ENCODE measurements around the gene SLC24A1.

Gene SLC24A1

GRCh38 chr15:65618560-65619109, 3.1 kb upstream of the SLC24A1 start:
- no peak for DNase-seq (ENCODE audit: extremely low read depth, low read depth)
- no peak overlapping the region for H3K4me3 ChIP-seq (replicated peaks; ENCODE audit: low read depth, low read length)
- TF ChIP-seq, protein P1, sequence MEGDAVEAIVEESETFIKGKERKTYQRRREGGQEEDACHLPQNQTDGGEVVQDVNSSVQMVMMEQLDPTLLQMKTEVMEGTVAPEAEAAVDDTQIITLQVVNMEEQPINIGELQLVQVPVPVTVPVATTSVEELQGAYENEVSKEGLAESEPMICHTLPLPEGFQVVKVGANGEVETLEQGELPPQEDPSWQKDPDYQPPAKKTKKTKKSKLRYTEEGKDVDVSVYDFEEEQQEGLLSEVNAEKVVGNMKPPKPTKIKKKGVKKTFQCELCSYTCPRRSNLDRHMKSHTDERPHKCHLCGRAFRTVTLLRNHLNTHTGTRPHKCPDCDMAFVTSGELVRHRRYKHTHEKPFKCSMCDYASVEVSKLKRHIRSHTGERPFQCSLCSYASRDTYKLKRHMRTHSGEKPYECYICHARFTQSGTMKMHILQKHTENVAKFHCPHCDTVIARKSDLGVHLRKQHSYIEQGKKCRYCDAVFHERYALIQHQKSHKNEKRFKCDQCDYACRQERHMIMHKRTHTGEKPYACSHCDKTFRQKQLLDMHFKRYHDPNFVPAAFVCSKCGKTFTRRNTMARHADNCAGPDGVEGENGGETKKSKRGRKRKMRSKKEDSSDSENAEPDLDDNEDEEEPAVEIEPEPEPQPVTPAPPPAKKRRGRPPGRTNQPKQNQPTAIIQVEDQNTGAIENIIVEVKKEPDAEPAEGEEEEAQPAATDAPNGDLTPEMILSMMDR (IDR thresholded peaks at IDR 0.05; ENCODE audit: low read depth, low read length, missing control alignments) = no peak

GRCh38 chr15:65619626-65620290, 2.0 kb upstream of the SLC24A1 start:
- TF ChIP-seq, protein P1 (IDR thresholded peaks at IDR 0.05; ENCODE audit: low read depth, low read length, missing control alignments) = no peak
- no peak for DNase-seq (ENCODE audit: extremely low read depth, low read depth)
- no peak overlapping the region for H3K4me3 ChIP-seq (replicated peaks; ENCODE audit: low read depth, low read length)

DNA sequence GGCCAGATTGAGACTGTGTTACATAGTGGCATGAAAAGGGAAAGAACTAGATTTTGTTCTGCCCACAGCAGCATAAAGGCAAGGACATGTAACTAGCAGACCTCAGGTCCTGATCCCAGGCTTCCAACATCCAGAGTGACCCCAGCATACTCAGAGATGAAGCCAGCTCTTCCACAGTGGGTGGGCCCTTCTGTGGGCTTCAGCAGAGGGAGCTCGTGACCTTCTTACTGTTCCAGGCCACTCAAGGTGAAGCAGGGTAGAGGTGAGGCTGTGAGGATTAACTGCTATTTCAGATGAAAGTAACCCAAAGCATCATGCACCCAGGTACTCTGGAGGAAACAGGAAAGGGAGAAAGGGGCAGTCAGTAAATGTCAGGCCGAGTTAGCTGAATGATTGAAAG, 905 bp upstream of the SLC24A1 start:
- no peak overlapping the region for H3K4me3 ChIP-seq (replicated peaks; ENCODE audit: low read depth, low read length)
- TF ChIP-seq, protein P1 (IDR thresholded peaks at IDR 0.05; ENCODE audit: low read depth, low read length, missing control alignments) = no peak
- DNase-seq (ENCODE audit: extremely low read depth, low read depth) = no peak

DNA sequence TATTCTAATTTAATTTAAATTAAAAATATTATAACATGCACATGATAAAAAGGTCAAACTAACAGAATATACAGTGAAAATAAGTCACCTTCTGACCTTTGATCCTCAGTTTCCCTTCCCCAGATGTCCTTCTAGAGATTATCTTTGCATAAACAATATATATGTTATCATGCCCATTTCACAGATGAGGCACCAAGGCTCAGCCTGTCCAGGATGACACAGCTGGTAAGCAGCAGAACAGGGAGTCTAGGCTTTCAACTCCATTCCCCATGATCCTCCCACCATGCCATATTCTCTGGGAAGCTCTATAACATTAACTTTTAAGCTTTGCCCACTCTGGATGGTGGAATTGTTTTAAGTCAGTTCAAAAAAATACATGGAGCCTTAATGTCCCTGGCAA, 1.4 kb downstream of the SLC24A1 start:
- no peak overlapping the region for H3K4me3 ChIP-seq (replicated peaks; ENCODE audit: low read depth, low read length)
- no peak for DNase-seq (ENCODE audit: extremely low read depth, low read depth)
- TF ChIP-seq, protein P1 (IDR thresholded peaks at IDR 0.05; ENCODE audit: low read depth, low read length, missing control alignments) = no peak

- no peak for DNase-seq (ENCODE audit: extremely low read depth, low read depth)
- TF ChIP-seq, protein P1 (IDR thresholded peaks at IDR 0.05; ENCODE audit: low read depth, low read length, missing control alignments) = no peak
Measured at GRCh38 chr15:65626856-65627255, 5.1 kb downstream of the SLC24A1 start.

DNA sequence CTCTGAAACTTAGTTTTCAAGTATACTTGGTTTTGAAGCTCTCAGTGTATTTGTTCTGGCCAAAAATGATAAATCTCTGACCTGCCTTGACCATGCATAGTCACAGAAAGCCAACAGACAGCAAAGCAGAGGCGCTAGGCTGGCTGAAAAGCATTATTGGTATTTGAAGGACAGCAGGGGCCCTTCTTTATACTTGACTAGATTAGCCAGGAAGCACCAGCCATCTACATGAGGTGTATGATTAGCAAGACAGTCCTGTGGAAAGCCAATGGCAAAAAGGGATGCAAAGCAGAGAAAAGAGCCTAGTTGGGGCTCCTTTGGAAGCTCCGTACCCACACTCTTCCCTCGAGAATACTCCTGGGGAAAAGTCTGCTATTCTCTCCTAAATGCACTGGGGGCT, 7.8 kb downstream of the SLC24A1 start:
- H3K4me3 ChIP-seq (replicated peaks; ENCODE audit: low read depth, low read length) = no peak overlapping the region
- DNase-seq (ENCODE audit: extremely low read depth, low read depth) = no peak
- TF ChIP-seq, protein P1 (IDR thresholded peaks at IDR 0.05; ENCODE audit: low read depth, low read length, missing control alignments) = no peak

More at GRCh38 chr15:65626856-65627255, 5.1 kb downstream of the SLC24A1 start:
- H3K4me3 ChIP-seq (replicated peaks; ENCODE audit: low read depth, low read length) = no peak overlapping the region
